Measurements from ENCODE around the gene UTP25. TPM values are rescaled to one million over a fixed set of nuclear protein-coding genes. Genes with fewer than 3 reads are reported as not detected.
"Not testable (repeated sequence)": the region's sequence is repeated elsewhere in the genome, so short reads cannot be mapped to it uniquely, and the experiment has no call there.

The UTP25 gene
- total and polyA plus RNA-seq, 2 of the 4 experiments (the other 2 are of a cell fraction) = 7.1 to 17.4 TPM

GRCh38 chr1:209886219-209886536 lies 58.4 kb downstream of the UTP25 start:
- no peak for ATAC-seq (ENCODE audit: low read depth)
- no peak overlapping the region for H4K5ac ChIP-seq (ENCODE audit: low read depth, low read length)
- no peaks in the 10 kb centered on the region for H3K9me3 ChIP-seq (ENCODE audit: control insufficient read depth, insufficient read depth, low read length)
- ChIA-PET POLR2A (ENCODE audit: unreplicated experiment) (no interaction called here), CTCF (no interaction called here)
- H4K20me1 ChIP-seq (ENCODE audit: insufficient read depth, low read length) = no peaks in the 10 kb centered on the region
- H3K56ac ChIP-seq (ENCODE audit: extremely low read depth, insufficient read depth, low read length) = no peak overlapping the region
- H2AK9ac ChIP-seq (replicated peaks; ENCODE audit: low read depth, low read length, poor library complexity) = no peak overlapping the region
- in situ Hi-C loops (cut with MboI; ENCODE audit: low sequenced_read_pairs) = no loop called here
- WGBS, 2 experiments (ENCODE audit: extremely low coverage in 2 of 2, insufficient read length in 1 of 2) = no CpG with 5 or more reads among the region's 1 CpG
- H3K36me3 ChIP-seq (ENCODE audit: control insufficient read depth, insufficient read depth, low read length) = no peaks in the 10 kb centered on the region
- H3K4me1 ChIP-seq (ENCODE audit: control insufficient read depth, insufficient read depth, low read length) = peaks cover 9% of the 10 kb centered on the region
- H2BK15ac ChIP-seq (ENCODE audit: low read depth, low read length) = 0 out of 3 replicates have a peak overlapping the region, but pooled peaks have one; percentile 97
- no peaks in the 10 kb centered on the region for H3K27me3 ChIP-seq (ENCODE audit: control insufficient read depth, insufficient read depth, low read length)
- no peak overlapping the region for H3K27ac ChIP-seq (ENCODE audit: insufficient read depth, low read length)
- H3K9me1 ChIP-seq (ENCODE audit: insufficient read depth, low read length) = peaks cover 8% of the 10 kb centered on the region
- no peak overlapping the region for H3K23ac ChIP-seq (ENCODE audit: low read depth, low read length)
- no peak overlapping the region for H4K91ac ChIP-seq (ENCODE audit: insufficient read depth, low read depth, low read length)
- no TSS peak for BruUV-seq (replicated peaks)
- no peak for TF ChIP-seq FOS (IDR thresholded peaks at IDR 0.05; ENCODE audit: low read depth, low read length)
- peak; percentile 32; the same call in 1 of the 2 replicates for TF ChIP-seq CTCF (conservative IDR thresholded peaks at IDR 0.05; ENCODE audit: low read depth, low read length)
- no peak for TF ChIP-seq RFX5 (IDR thresholded peaks at IDR 0.05; ENCODE audit: low read depth, low read length)
- TF ChIP-seq RAD21 (IDR thresholded peaks at IDR 0.05; ENCODE audit: low read length) = peak; percentile 25; the same call in 1 of the 2 replicates
- H3K4me3 ChIP-seq (ENCODE audit: insufficient read depth, low read depth, low read length) = no peak overlapping the region
- H2BK120ac ChIP-seq (ENCODE audit: low read depth, low read length) = peak overlapping the region; percentile 14; the same call in 1 of the 2 replicates
- H2AK5ac ChIP-seq (ENCODE audit: low read depth, low read length) = no peak overlapping the region
- dilution Hi-C loops (cut with HindIII; ENCODE audit: low sequenced_read_pairs, unreplicated experiment) = no loop called here
- intact Hi-C loops (cut with micrococcal nuclease) = no loop called here
- no peak overlapping the region for H3K18ac ChIP-seq (ENCODE audit: low read depth, low read length)
- no peak overlapping the region for H3K4me2 ChIP-seq (ENCODE audit: low read depth, low read length)
- no peak overlapping the region for H4K8ac ChIP-seq (ENCODE audit: low read depth in 2 of 2, low read length in 2 of 2)
- no peak overlapping the region for H2AFZ ChIP-seq (replicated peaks; ENCODE audit: low read length, poor library complexity)
- H2BK5ac ChIP-seq (ENCODE audit: low read depth, low read length, poor library complexity, severe bottlenecking) = no peak overlapping the region
- H3K79me1 ChIP-seq (ENCODE audit: low read depth in 1 of 2, low read length in 2 of 2) = no peaks in the 10 kb centered on the region
- DNase-seq = no peak
- H2BK20ac ChIP-seq (ENCODE audit: low read depth, low read length) = peak overlapping the region; percentile 3; the same call in 1 of the 2 replicates
- no peak overlapping the region for H3K14ac ChIP-seq (replicated peaks; ENCODE audit: low read depth, low read length)
- no peak overlapping the region for H3K9ac ChIP-seq (ENCODE audit: low read depth, low read length)
- H3K4ac ChIP-seq (ENCODE audit: low read depth, low read length) = 0 out of 2 replicates have a peak overlapping the region, but pooled peaks have one; percentile 34

- WGBS, 2 experiments (ENCODE audit: extremely low coverage in 2 of 2, insufficient read length in 1 of 2) = 91% methylated on average over 12 of the region's 31 CpGs; no CpG with 5 or more reads in 1 of the 2 experiments
- H2BK20ac ChIP-seq (ENCODE audit: low read depth, low read length); H3K79me1 ChIP-seq (ENCODE audit: low read depth in 1 of 2, low read length in 2 of 2); H2AK9ac ChIP-seq (replicated peaks; ENCODE audit: low read depth, low read length, poor library complexity); POLR2A ChIA-PET (ENCODE audit: unreplicated experiment); H3K27ac ChIP-seq (ENCODE audit: insufficient read depth, low read length); H3K9me1 ChIP-seq (ENCODE audit: insufficient read depth, low read length); ATAC-seq (ENCODE audit: low read depth); dilution Hi-C loops (cut with HindIII; ENCODE audit: low sequenced_read_pairs, unreplicated experiment); H4K20me1 ChIP-seq (ENCODE audit: insufficient read depth, low read length); H3K18ac ChIP-seq (ENCODE audit: low read depth, low read length); H2BK15ac ChIP-seq (ENCODE audit: low read depth, low read length); H2AFZ ChIP-seq (replicated peaks; ENCODE audit: low read length, poor library complexity); in situ Hi-C loops (cut with MboI; ENCODE audit: low sequenced_read_pairs); H2BK120ac ChIP-seq (ENCODE audit: low read depth, low read length); H3K36me3 ChIP-seq (ENCODE audit: control insufficient read depth, insufficient read depth, low read length); DNase-seq; H4K91ac ChIP-seq (ENCODE audit: insufficient read depth, low read depth, low read length); H2BK5ac ChIP-seq (ENCODE audit: low read depth, low read length, poor library complexity, severe bottlenecking); H3K27me3 ChIP-seq (ENCODE audit: control insufficient read depth, insufficient read depth, low read length); H4K5ac ChIP-seq (ENCODE audit: low read depth, low read length); intact Hi-C loops (cut with micrococcal nuclease); H3K9me3 ChIP-seq (ENCODE audit: control insufficient read depth, insufficient read depth, low read length); H3K9ac ChIP-seq (ENCODE audit: low read depth, low read length); H3K4me1 ChIP-seq (ENCODE audit: control insufficient read depth, insufficient read depth, low read length); H3K4me2 ChIP-seq (ENCODE audit: low read depth, low read length); H3K4me3 ChIP-seq (ENCODE audit: insufficient read depth, low read depth, low read length); H3K14ac ChIP-seq (replicated peaks; ENCODE audit: low read depth, low read length); H3K56ac ChIP-seq (ENCODE audit: extremely low read depth, insufficient read depth, low read length); BruUV-seq (replicated peaks); CTCF ChIA-PET; H2AK5ac ChIP-seq (ENCODE audit: low read depth, low read length); H3K23ac ChIP-seq (ENCODE audit: low read depth, low read length); H3K4ac ChIP-seq (ENCODE audit: low read depth, low read length); H4K8ac ChIP-seq (ENCODE audit: low read depth in 2 of 2, low read length in 2 of 2): not testable (repeated sequence)
These were observed 60.7 kb downstream of the UTP25 start for GRCh38 chr1:209888291-209889076.
